NCI-H2029 (cell line): ENCODE measurements around the gene SLC23A2.
A peak's percentile ranks its signal among the peaks of the same experiment; 100 is the strongest.
"Not testable (repeated sequence)": the region's sequence is repeated elsewhere in the genome, so short reads cannot be mapped to it uniquely, and the experiment has no call there.

ENCODE experiments used
- DNase-seq: peaks from one replicate; lab custom pipeline; 2025; lab: John Stamatoyannopoulos, UW

SLC23A2 gene

GRCh38 chr20:4936392-4936850, 64.9 kb downstream of the SLC23A2 start:
- DNase-seq, result no peak

DNA sequence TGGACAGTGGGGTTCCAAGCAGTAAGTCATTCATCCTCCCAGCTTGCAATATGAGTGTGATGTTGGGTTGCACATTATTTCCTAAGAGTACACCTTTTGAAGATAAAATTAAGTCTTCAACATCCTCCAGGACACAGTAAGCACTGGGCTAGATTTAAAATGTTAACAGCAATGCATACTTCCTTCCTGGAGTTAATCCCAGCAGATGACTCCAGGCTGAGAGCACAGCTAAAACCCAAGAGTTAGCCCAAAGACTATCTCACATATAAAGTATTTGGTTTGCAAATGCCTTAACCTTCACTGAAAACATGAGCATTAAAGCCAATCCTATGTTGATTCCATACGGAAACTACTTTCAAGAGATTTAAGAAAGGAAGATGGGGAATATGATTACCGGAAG, 69.2 kb downstream of the SLC23A2 start:
- no peak for DNase-seq

GRCh38 chr20:4929686-4930397, 71.5 kb downstream of the SLC23A2 start:
- no peak for DNase-seq

DNA sequence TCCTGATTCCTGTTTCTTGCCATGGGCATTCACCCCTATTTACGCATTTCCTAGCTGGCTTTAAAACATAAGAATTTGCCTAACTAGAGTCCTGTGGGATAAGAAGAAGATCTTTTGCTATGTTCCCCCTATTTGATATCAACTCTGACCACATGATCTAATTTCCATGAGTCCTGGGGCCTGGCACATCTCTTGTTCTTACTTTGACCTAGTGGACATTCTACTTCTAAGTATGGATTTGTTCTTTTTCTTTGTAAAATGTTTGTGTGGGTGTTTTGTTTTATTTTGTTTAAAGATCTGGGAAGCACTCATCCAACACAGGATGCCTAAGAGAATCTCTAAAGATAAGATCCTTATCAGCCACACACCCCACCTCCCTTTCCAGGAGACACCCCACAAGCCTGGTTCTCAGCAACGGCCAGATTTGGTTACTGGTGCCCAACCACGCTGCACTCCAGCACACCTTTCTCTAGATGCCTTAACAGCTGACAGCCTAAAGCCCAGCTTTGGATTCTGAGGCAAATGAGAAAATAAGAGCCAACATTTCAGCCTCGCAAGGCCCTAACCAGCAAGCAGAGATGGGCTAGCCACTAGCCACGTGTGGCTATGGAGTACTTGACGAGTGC, 74.7 kb downstream of the SLC23A2 start:
- DNase-seq, result no peak

DNA sequence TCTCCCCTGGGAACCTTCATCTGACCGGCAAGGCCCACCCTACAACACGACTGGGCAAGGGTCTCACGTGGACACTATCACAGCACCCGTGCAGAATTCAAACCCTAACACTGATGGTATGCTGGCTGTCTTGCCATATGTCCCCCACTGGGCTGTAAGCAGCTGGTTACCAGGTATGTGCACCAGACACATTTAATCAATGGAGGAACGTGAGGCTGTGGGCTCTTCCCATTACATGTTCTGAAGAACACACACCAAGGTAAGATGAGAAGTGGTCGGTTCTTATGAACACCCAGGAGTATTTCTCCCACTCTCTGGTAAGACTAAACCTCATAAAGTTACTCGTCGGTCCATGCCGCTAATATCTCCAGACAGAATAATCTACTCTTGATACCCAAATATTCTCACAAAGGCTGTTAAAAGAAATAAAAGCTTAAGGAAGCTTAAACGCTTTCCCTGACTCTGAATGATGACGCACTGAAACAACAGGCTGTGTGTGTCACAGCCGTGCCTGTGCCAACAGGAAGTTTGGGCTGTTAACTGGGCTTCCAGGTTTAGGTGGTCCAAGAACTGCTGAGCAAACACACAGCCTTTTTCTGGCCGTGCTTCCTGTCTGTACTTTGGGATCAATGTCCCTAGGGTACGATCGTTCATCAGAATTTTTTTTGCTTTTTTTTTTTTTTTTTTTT, 75.3 kb downstream of the SLC23A2 start:
- DNase-seq, result peak; percentile 92

GRCh38 chr20:4924446-4924845, 76.9 kb downstream of the SLC23A2 start:
- no peak for DNase-seq

GRCh38 chr20:4924032-4924431, 77.3 kb downstream of the SLC23A2 start:
- DNase-seq, result no peak

- DNase-seq, result no peak
Observed at GRCh38 chr20:4922186-4922585, 79.1 kb downstream of the SLC23A2 start.

DNA sequence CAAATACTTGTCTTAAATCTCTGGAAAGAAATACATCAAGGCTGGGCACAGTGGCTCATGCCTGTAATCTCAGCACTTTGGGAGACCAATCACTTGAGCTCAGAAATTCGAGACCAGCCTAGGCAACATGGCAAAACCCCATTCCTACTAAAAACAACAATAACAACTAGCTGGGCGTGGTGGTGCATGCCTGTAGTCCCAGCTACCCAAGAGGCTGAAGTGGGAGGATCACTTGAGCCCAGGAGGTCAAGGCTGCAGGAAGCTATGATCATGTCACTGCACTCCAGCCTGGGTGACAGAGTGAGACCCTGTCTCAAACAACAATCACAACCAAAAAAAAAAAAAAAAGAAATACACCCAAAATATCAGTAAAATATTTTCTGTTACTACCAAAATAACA, 80.0 kb downstream of the SLC23A2 start:
- not testable (repeated sequence) for DNase-seq

GRCh38 chr20:4920655-4921054, 80.7 kb downstream of the SLC23A2 start:
- DNase-seq, result no peak

DNA sequence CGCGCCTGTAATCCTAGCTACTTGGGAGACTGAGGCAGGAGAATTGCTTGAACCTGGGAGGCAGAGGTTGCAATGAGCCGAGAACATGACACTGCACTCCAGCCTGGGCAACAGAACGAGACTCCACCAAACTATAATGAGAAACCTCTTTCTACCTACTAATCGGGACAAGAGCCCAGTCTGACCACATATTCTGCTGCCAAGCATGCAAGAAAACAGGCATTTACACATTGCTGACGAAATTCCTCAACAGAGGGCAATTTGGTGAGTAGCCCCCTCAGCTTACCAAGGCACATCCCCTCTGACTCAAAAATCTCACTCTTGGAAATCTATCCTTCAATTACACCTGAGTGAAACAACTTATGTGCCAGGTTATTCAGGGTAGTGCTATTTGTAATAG, 81.2 kb downstream of the SLC23A2 start:
- DNase-seq, result no peak

GRCh38 chr20:4919047-4919704, 82.1 kb downstream of the SLC23A2 start:
- DNase-seq, result peak; percentile 56

- no peak for DNase-seq
Observed at GRCh38 chr20:4918473-4918872, 82.8 kb downstream of the SLC23A2 start.

GRCh38 chr20:4916971-4917881, 84.1 kb downstream of the SLC23A2 start:
- DNase-seq, result no peak

DNA sequence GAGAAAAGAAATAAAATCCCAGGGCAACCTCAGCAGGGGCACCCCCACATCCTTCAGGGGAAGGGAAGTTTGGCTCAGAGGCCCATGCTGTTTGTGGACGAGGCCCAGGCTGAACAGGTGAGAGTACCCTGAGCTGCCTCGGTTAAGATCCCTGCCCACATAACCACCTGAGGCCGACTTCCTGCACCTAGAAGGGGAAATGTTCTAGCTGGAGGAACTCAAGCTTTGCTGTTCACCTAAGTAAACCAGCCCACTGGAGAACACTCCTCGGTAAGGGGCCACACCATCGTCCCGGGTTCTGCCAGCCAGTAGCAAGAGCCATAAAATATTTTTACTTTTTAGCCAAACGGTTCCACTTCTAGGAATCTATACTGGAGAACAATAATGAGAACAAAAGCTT, 88.2 kb downstream of the SLC23A2 start:
- no peak for DNase-seq

DNA sequence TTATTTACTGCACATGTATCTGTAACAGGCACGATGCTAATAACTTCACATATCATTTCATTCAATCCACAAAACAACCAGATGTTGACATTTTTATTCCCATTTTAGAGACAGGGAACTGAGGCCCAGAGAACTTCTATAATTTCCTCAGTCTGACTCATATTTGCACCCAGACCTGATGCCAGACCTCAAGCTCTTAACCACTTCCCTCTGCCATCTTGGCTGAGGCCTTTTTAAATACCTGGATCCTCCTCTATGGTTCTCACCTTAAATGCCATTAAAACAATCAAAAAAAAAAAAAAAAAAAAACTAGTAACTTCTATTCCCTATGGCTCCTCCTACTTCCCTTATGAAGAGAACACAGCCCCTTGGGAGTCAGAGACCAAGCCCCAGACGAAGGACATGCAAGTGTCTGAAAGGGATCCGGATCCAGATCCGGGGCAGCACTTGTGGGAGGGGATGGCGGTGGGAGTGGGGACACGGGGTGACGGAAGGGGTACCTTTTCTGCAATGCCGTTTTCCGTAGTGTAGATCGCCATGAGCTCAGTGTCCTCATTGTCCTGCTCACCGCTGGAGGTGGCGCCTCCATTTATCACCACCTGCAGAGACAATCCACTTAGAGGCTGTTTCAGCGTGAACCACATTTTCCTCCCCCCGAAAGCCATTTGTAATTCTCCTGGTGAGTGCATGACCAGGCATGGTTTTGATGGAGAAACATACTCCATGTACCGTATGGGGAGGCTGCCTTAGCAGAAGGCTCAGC, 88.7 kb downstream of the SLC23A2 start:
- no peak for DNase-seq

DNA sequence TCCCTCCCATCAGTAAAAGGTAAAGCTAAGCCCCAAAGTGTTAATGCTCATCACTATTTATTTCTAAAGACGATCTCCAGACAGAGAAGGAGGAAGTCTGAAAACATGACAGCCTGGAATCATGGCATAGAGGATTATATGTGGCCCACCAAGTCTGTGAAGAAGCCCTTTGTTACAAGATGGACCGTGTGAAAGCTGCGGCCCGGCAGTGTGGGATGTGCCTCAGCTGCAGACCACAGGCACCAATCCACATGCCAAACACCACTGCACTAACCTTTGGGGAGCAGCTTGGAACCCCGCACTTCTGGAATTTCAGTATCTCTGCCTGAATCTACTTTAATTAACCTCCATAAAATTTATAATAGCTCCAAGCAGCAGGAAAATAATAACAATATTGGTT, 90.4 kb downstream of the SLC23A2 start:
- no peak for DNase-seq

- peak; percentile 4 for DNase-seq
Observed at GRCh38 chr20:4905613-4906012, 95.7 kb downstream of the SLC23A2 start.

DNA sequence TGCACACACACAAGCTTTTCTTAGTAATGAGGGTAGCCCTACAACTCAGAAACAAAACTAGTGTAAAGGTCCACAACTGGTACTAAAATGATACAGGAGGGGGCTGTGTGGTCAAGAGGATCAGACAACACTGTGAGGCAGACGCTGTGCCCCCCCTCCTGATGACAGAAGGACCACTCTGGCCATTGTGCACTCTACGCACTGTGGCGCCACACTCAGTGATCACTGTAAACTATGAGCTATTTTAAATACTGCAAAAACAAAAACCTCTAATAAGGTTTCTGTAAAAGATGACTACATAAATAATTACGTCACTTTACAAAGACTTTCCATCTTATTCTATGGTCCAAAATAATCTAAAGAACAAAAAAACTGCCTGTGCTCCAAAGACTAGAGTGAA, 96.1 kb downstream of the SLC23A2 start:
- no peak for DNase-seq

DNA sequence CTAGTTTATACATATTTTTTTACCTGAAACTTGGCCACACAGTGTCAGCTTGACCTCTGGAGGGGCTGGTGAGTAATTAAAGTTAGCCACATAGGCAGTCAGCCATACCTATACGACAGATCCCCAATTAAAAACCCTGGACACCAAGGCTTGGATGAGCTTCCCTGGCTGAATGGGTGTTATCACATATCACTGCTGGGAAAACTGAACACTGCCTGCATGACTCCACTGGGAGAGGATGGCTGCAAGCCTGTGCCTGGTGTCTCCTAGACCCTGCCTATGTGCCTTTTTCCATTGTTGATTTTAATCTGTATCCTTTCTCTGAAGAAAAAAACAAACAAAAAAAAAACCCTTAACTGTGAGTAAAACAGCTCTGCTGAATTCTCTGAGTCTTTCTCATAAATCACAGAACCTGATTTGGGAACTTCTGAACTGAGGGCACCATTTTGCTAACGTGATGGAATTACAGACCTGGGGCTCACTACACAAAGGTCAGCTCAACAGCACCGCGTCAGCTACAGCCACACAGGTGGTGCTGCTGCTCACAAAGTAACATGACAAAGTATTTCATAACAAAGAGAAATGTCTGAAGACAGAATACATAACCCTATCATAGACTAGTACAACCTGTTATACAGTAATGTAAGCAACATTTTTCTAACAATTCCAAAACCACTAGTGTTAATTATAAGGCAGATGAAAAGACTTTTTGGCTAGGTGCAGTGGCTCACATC, 97.0 kb downstream of the SLC23A2 start:
- DNase-seq, result no peak
